ENCODE results near the gene YY1. TPM values are rescaled to one million over a fixed set of nuclear protein-coding genes. Genes with fewer than 3 reads are reported as not detected.
A peak's percentile ranks its signal among the peaks of the same experiment; 100 is the strongest.

YY1 gene
- total RNA-seq, 1 experiment from 2014 or later, result 97.0 TPM

- Histone ChIP-seq H3K27ac (ENCODE audit: low read depth, low read length, poor library complexity, severe bottlenecking) (no peak overlapping the region), H3K36me3 (ENCODE audit: insufficient read depth, low read length, poor library complexity, severe bottlenecking) (no peaks in the 10 kb centered on the region), H3K4me3 (ENCODE audit: low read depth, low read length, poor library complexity, severe bottlenecking) (no peak overlapping the region), H3K9me3 (ENCODE audit: low read depth, low read length, poor library complexity, severe bottlenecking) (no peaks in the 10 kb centered on the region), H3K4me1 (ENCODE audit: insufficient read depth, low read length, poor library complexity, severe bottlenecking) (peaks cover 19% of the 10 kb centered on the region), H3K27me3 (replicated peaks; ENCODE audit: insufficient read depth, low read depth, low read length, poor library complexity) (no peaks in the 10 kb centered on the region)
- intact Hi-C loops (cut with micrococcal nuclease; ENCODE audit: unreplicated experiment), result no loop called here
- TF ChIP-seq EZH2 (IDR thresholded peaks at IDR 0.05; ENCODE audit: borderline replicate concordance, low read depth, low read length, poor library complexity, severe bottlenecking), result no peak
- TF ChIP-seq CTCF (conservative IDR thresholded peaks at IDR 0.05; ENCODE audit: low read depth, low read length), result peak; percentile 75
- peak; percentile 28 for DNase-seq (ENCODE audit: low spot score)
- BruUV-seq (replicated peaks), result no TSS peak
- CTCF ChIA-PET, result no interaction called here
- POLR2A ChIA-PET (ENCODE audit: low non-redundant PET), result interaction anchor here (0.7 kb wide), 1 partner anchor 27 kb away, joined by 5 read pairs; no protein-coding TSS in a partner anchor
These were observed 64.2 kb downstream of the YY1 start for GRCh38 chr14:100303179-100303578.

- intact Hi-C loops (cut with micrococcal nuclease; ENCODE audit: unreplicated experiment), result loop anchor here (2.0 kb wide), 1 partner anchor 79 kb away; no protein-coding TSS in a partner anchor
These were observed 65.0 kb downstream of the YY1 start for GRCh38 chr14:100303925-100304324.

GRCh38 chr14:100304825-100305323 is 65.9 kb downstream of the YY1 start:
- peak; percentile 70 for DNase-seq (ENCODE audit: low spot score)
- ChIA-PET POLR2A (ENCODE audit: low non-redundant PET) (no interaction called here), CTCF (interaction anchor here (0.7 kb wide), 2 partner anchors 15 to 323 kb away, joined by 3 to 4 read pairs; no protein-coding TSS in a partner anchor)
- Histone ChIP-seq H3K4me1 (ENCODE audit: insufficient read depth, low read length, poor library complexity, severe bottlenecking) (peaks cover 19% of the 10 kb centered on the region), H3K36me3 (ENCODE audit: insufficient read depth, low read length, poor library complexity, severe bottlenecking) (no peaks in the 10 kb centered on the region), H3K27ac (ENCODE audit: low read depth, low read length, poor library complexity, severe bottlenecking) (peak overlapping the region; percentile 90), H3K9me3 (ENCODE audit: low read depth, low read length, poor library complexity, severe bottlenecking) (no peaks in the 10 kb centered on the region), H3K4me3 (ENCODE audit: low read depth, low read length, poor library complexity, severe bottlenecking) (peak overlapping the region; percentile 91), H3K27me3 (replicated peaks; ENCODE audit: insufficient read depth, low read depth, low read length, poor library complexity) (no peaks in the 10 kb centered on the region)
- TF ChIP-seq CTCF (conservative IDR thresholded peaks at IDR 0.05; ENCODE audit: low read depth, low read length), result no peak
- TF ChIP-seq EZH2 (IDR thresholded peaks at IDR 0.05; ENCODE audit: borderline replicate concordance, low read depth, low read length, poor library complexity, severe bottlenecking), result no peak
- BruUV-seq (replicated peaks), result no TSS peak
- intact Hi-C loops (cut with micrococcal nuclease; ENCODE audit: unreplicated experiment), result loop anchor here (2.0 kb wide), 1 partner anchor 78 kb away; no protein-coding TSS in a partner anchor

More at GRCh38 chr14:100303925-100304324, 65.0 kb downstream of the YY1 start:
- ChIA-PET POLR2A (ENCODE audit: low non-redundant PET) (no interaction called here), CTCF (no interaction called here)
- BruUV-seq (replicated peaks), result no TSS peak
- no peak for TF ChIP-seq CTCF (conservative IDR thresholded peaks at IDR 0.05; ENCODE audit: low read depth, low read length)
- no peak for TF ChIP-seq EZH2 (IDR thresholded peaks at IDR 0.05; ENCODE audit: borderline replicate concordance, low read depth, low read length, poor library complexity, severe bottlenecking)
- Histone ChIP-seq H3K27ac (ENCODE audit: low read depth, low read length, poor library complexity, severe bottlenecking) (no peak overlapping the region), H3K4me1 (ENCODE audit: insufficient read depth, low read length, poor library complexity, severe bottlenecking) (peaks cover 19% of the 10 kb centered on the region), H3K9me3 (ENCODE audit: low read depth, low read length, poor library complexity, severe bottlenecking) (no peaks in the 10 kb centered on the region), H3K36me3 (ENCODE audit: insufficient read depth, low read length, poor library complexity, severe bottlenecking) (no peaks in the 10 kb centered on the region), H3K27me3 (replicated peaks; ENCODE audit: insufficient read depth, low read depth, low read length, poor library complexity) (no peaks in the 10 kb centered on the region), H3K4me3 (ENCODE audit: low read depth, low read length, poor library complexity, severe bottlenecking) (no peak overlapping the region)
- DNase-seq (ENCODE audit: low spot score), result peak; percentile 23
